GM12873 (cell line): ENCODE measurements around the gene ARHGAP45.

ENCODE experiments used
- CTCF ChIP-seq: IDR thresholded peaks from 2 replicates; pipeline ENCODE4 v1.5.1; 2012; ENCODE audit warnings: low read depth, mild to moderate bottlenecking, moderate library complexity, low read length, control low read depth; ENCODE audit not compliant: insufficient read depth; ENCODE audit errors: missing control alignments

ARHGAP45 gene

GRCh38 chr19:1049800-1050199 is 17.2 kb upstream of the ARHGAP45 start:
- TF ChIP-seq CTCF: no peak

- TF ChIP-seq CTCF: no peak
Measured at GRCh38 chr19:1050989-1051788, 15.8 kb upstream of the ARHGAP45 start.

- no peak for TF ChIP-seq CTCF
Measured at GRCh38 chr19:1051791-1052190, 15.2 kb upstream of the ARHGAP45 start.

- TF ChIP-seq CTCF: no peak
Measured at GRCh38 chr19:1052349-1052975, 14.5 kb upstream of the ARHGAP45 start.

- no peak for TF ChIP-seq CTCF
Measured at GRCh38 chr19:1053176-1054101, 13.5 kb upstream of the ARHGAP45 start.

GRCh38 chr19:1054102-1055027 is 12.6 kb upstream of the ARHGAP45 start:
- no peak for TF ChIP-seq CTCF
